Inflammatory macrophage (primary cell): ENCODE measurements around the gene AQP12B.
"Not testable (repeated sequence)": the region's sequence is repeated elsewhere in the genome, so short reads cannot be mapped to it uniquely, and the experiment has no call there.

ENCODE experiments used
- DNase-seq, 2 donors: peaks; one replicate each; pipeline ENCODE4 v3.0.0-alpha.2; 2020 to 2022

Gene AQP12B

GRCh38 chr2:240683329-240683979, 769 bp upstream of the AQP12B start:
- DNase-seq, result not testable (repeated sequence)

GRCh38 chr2:240680185-240680584, 2.5 kb downstream of the AQP12B start:
- DNase-seq, result not testable (repeated sequence)

- not testable (repeated sequence) for DNase-seq
Measured at GRCh38 chr2:240678909-240679308, 3.8 kb downstream of the AQP12B start.

- not testable (repeated sequence) for DNase-seq
Measured at GRCh38 chr2:240678043-240678442, 4.6 kb downstream of the AQP12B start.

- not testable (repeated sequence) for DNase-seq
Measured at GRCh38 chr2:240675345-240675744, 7.3 kb downstream of the AQP12B start.

- not testable (repeated sequence) for DNase-seq
Measured at GRCh38 chr2:240674461-240675184, 8.1 kb downstream of the AQP12B start.

- no peak for DNase-seq
Measured at GRCh38 chr2:240672701-240673190, 9.9 kb downstream of the AQP12B start.

- DNase-seq, result no peak
Measured at GRCh38 chr2:240672076-240672700, 10.5 kb downstream of the AQP12B start.

GRCh38 chr2:240670950-240671349, 11.7 kb downstream of the AQP12B start:
- DNase-seq, result no peak

- DNase-seq, result no peak
Measured at GRCh38 chr2:240670402-240670801, 12.3 kb downstream of the AQP12B start.

GRCh38 chr2:240664622-240665021, 18.1 kb downstream of the AQP12B start:
- DNase-seq, result no peak

- peak; percentile 26 to 39 for DNase-seq
Measured at GRCh38 chr2:240663546-240664190, 19.0 kb downstream of the AQP12B start.

GRCh38 chr2:240662681-240663080, 20.0 kb downstream of the AQP12B start:
- DNase-seq, result no peak

- DNase-seq, result not testable (repeated sequence)
Measured at GRCh38 chr2:240659883-240660282, 22.8 kb downstream of the AQP12B start.

GRCh38 chr2:240655931-240656886, 26.5 kb downstream of the AQP12B start:
- DNase-seq, result peak; percentile 50 to 72

GRCh38 chr2:240651185-240651584, 31.5 kb downstream of the AQP12B start:
- DNase-seq, result no peak

GRCh38 chr2:240650254-240650965, 32.3 kb downstream of the AQP12B start:
- no peak for DNase-seq

- DNase-seq, result no peak
Measured at GRCh38 chr2:240649331-240649730, 33.4 kb downstream of the AQP12B start.

- DNase-seq, result no peak
Measured at GRCh38 chr2:240648650-240649275, 33.9 kb downstream of the AQP12B start.

GRCh38 chr2:240648155-240648649, 34.5 kb downstream of the AQP12B start:
- no peak for DNase-seq
